H9 (cell line): ENCODE data around the gene TMEM271. TPM values are rescaled to one million over a fixed set of nuclear protein-coding genes. Genes with fewer than 3 reads are reported as not detected.
A peak's percentile ranks its signal among the peaks of the same experiment; 100 is the strongest.

ENCODE experiments used
- DNase-seq: peaks from one replicate; pipeline ENCODE4 v3.0.0-alpha.2; 2017
- H2AFZ ChIP-seq: one replicate; pipeline ENCODE4 v1.6.1; 2013; ENCODE audit warnings: mild to moderate bottlenecking, low read length, control low read depth, moderate library complexity
- H2AK5ac ChIP-seq: 2 replicates; pipeline ENCODE4 v1.6.1; 2013; ENCODE audit warnings: low read length, control low read depth, mixed read lengths; ENCODE audit not compliant: insufficient read length
- H2BK120ac ChIP-seq: one replicate; pipeline ENCODE4 v1.6.1; 2013; ENCODE audit warnings: low read depth, mild to moderate bottlenecking, low read length, control low read depth, inconsistent platforms; ENCODE audit not compliant: poor library complexity, severe bottlenecking
- H2BK12ac ChIP-seq: 2 replicates; pipeline ENCODE4 v1.6.1; 2013; ENCODE audit warnings: low read length, control low read depth, mixed read lengths, low read depth; ENCODE audit not compliant: insufficient read length
- H2BK15ac ChIP-seq: 2 replicates; pipeline ENCODE4 v1.6.1; 2013; ENCODE audit warnings: low read depth, low read length, control low read depth
- H2BK20ac ChIP-seq: one replicate; pipeline ENCODE4 v1.6.1; 2013; ENCODE audit warnings: low read depth, mild to moderate bottlenecking, low read length, control low read depth, inconsistent platforms; ENCODE audit not compliant: poor library complexity, severe bottlenecking
- H2BK5ac ChIP-seq: 2 replicates; pipeline ENCODE4 v1.6.1; 2013; ENCODE audit warnings: low read length, control low read depth, mixed read lengths; ENCODE audit not compliant: insufficient read length
- H3K14ac ChIP-seq: 2 replicates; pipeline ENCODE4 v1.6.1; 2013; ENCODE audit warnings: low read length, control low read depth; ENCODE audit not compliant: insufficient read depth
- H3K18ac ChIP-seq: 2 replicates; pipeline ENCODE4 v1.6.1; 2013; ENCODE audit warnings: low read depth, mild to moderate bottlenecking, mixed read lengths, low read length, control low read depth; ENCODE audit not compliant: insufficient read length
- H3K23ac ChIP-seq: 2 replicates; pipeline ENCODE4 v1.6.1; 2013; ENCODE audit warnings: low read length, control low read depth, mixed read lengths, low read depth; ENCODE audit not compliant: insufficient read length
- H3K23me2 ChIP-seq: 2 replicates; pipeline ENCODE4 v1.6.1; 2013; ENCODE audit warnings: low read depth, mild to moderate bottlenecking, mixed read lengths, low read length, control low read depth; ENCODE audit not compliant: insufficient read length, poor library complexity, severe bottlenecking
- H3K27ac ChIP-seq: 2 replicates; pipeline ENCODE4 v1.5.1; 2013; ENCODE audit warnings: low read length, control low read depth, mixed read lengths, low read depth; ENCODE audit not compliant: insufficient read length
- H3K27me3 ChIP-seq: 2 replicates; pipeline ENCODE4 v1.6.1; 2013; ENCODE audit warnings: low read length, control low read depth, inconsistent platforms; ENCODE audit not compliant: insufficient read depth
- H3K4ac ChIP-seq: 2 replicates; pipeline ENCODE4 v1.6.1; 2013; ENCODE audit warnings: low read depth, mild to moderate bottlenecking, control low read depth, inconsistent platforms, low read length, moderate library complexity
- H3K4me1 ChIP-seq: 2 replicates; pipeline ENCODE4 v1.6.1; 2013; ENCODE audit warnings: low read length, control low read depth, inconsistent platforms; ENCODE audit not compliant: insufficient read depth
- H3K4me2 ChIP-seq: 2 replicates; pipeline ENCODE4 v1.6.1; 2013; ENCODE audit warnings: low read length, control low read depth, mixed read lengths; ENCODE audit not compliant: insufficient read length, insufficient read depth
- H3K56ac ChIP-seq: 2 replicates; pipeline ENCODE4 v1.6.1; 2013; ENCODE audit warnings: low read depth, mild to moderate bottlenecking, mixed read lengths, low read length, control low read depth; ENCODE audit not compliant: insufficient read length
- H3K79me1 ChIP-seq: 2 replicates; pipeline ENCODE4 v1.6.1; 2013; ENCODE audit warnings: low read depth, mild to moderate bottlenecking, moderate library complexity, low read length, control low read depth, inconsistent platforms; ENCODE audit not compliant: insufficient read depth, poor library complexity, severe bottlenecking
- H3K79me2 ChIP-seq: 2 replicates; pipeline ENCODE4 v1.6.1; 2013; ENCODE audit warnings: low read length, control low read depth, inconsistent platforms; ENCODE audit not compliant: insufficient read depth
- H3K9ac ChIP-seq: 2 replicates; pipeline ENCODE4 v1.6.1; 2013; ENCODE audit warnings: low read length, control low read depth, mixed read lengths; ENCODE audit not compliant: insufficient read length; ENCODE audit errors: extremely low read depth
- H3K9me3 ChIP-seq: one replicate; pipeline ENCODE4 v1.6.1; 2013; ENCODE audit warnings: low read depth, low read length, inconsistent platforms; ENCODE audit not compliant: control insufficient read depth
- H3T11ph ChIP-seq: one replicate; pipeline ENCODE4 v1.6.1; 2013; ENCODE audit warnings: mild to moderate bottlenecking, low read length, control low read depth, inconsistent platforms
- H4K20me1 ChIP-seq: one replicate; pipeline ENCODE4 v1.6.1; 2013; ENCODE audit not compliant: control insufficient read depth, insufficient read length, insufficient read depth
- H4K5ac ChIP-seq: 2 replicates; pipeline ENCODE4 v1.6.1; 2013; ENCODE audit warnings: low read depth, mild to moderate bottlenecking, mixed read lengths, low read length, control low read depth; ENCODE audit not compliant: insufficient read length
- H4K8ac ChIP-seq: replicated peaks from 2 replicates; pipeline ENCODE4 v1.6.1; 2013; ENCODE audit warnings: low read length, control low read depth, mixed read lengths, low read depth; ENCODE audit not compliant: insufficient read length
- H4K91ac ChIP-seq: 2 replicates; pipeline ENCODE4 v1.6.1; 2013; ENCODE audit warnings: low read depth, mild to moderate bottlenecking, moderate library complexity, mixed read lengths, low read length, control low read depth; ENCODE audit not compliant: insufficient read length
- H3K27ac Mint-ChIP-seq, 3 experiments: 2 replicates in 2 of 3; 3 replicates in 1 of 3; pipeline ENCODE4 v1.8.0; 2020 to 2021; ENCODE audit warnings: mixed read lengths in 3 of 3, mild to moderate bottlenecking in 1 of 3, moderate library complexity in 1 of 3
- H3K27me3 Mint-ChIP-seq: 2 replicates; pipeline ENCODE4 v1.8.0; 2021; ENCODE audit warnings: low read depth, mild to moderate bottlenecking, moderate library complexity, mixed read lengths
- H3K36me3 Mint-ChIP-seq, 3 experiments: 2 replicates in 2 of 3; 3 replicates in 1 of 3; pipeline ENCODE4 v1.8.0; 2020 to 2021; ENCODE audit warnings: low read depth in 3 of 3, mixed read lengths in 3 of 3; ENCODE audit not compliant: insufficient read depth in 1 of 3
- H3K4me1 Mint-ChIP-seq, 2 experiments: 2 replicates each; pipeline ENCODE4 v1.8.0; 2020; ENCODE audit warnings: mixed read lengths in 2 of 2
- H3K4me3 Mint-ChIP-seq, 2 experiments: 2 replicates in 1 of 2; 3 replicates in 1 of 2; pipeline ENCODE4 v1.8.0; 2020 to 2021; ENCODE audit warnings: mild to moderate bottlenecking in 2 of 2, mixed read lengths in 2 of 2, moderate library complexity in 1 of 2
- H3K9me3 Mint-ChIP-seq, 2 experiments: 2 replicates in 1 of 2; 3 replicates in 1 of 2; pipeline ENCODE4 v1.8.0; 2020; ENCODE audit warnings: mild to moderate bottlenecking in 2 of 2, mixed read lengths in 2 of 2, moderate library complexity in 1 of 2
- CTCF ChIP-seq: fragments of 200-600 bp; sonication (generic); conservative IDR thresholded peaks from 3 replicates; pipeline ENCODE4 v1.8.0; 2021; ENCODE audit warnings: antibody characterized with exemption, mild to moderate bottlenecking
- WGBS: extraction: QIAGEN DNeasy Blood & Tissue Kit; methylation state at CpG from one replicate; pipeline ENCODE4 v1.1.7; 2013; ENCODE audit warnings: missing lambda C conversion rate, low lambda C conversion rate, mixed read lengths; ENCODE audit not compliant: insufficient read length; ENCODE audit errors: extremely low coverage; 5-methylcytosine and 5-hydroxymethylcytosine counted together
- total RNA-seq: library from RNA; stranded (reverse); gene quantifications from 2 replicates; pipeline ENCODE4 v1.2.1, GENCODE V29; 2021

Gene TMEM271
- total RNA-seq, 1 experiment from 2014 or later: 0.09 TPM

- Histone ChIP-seq H2BK12ac (no peak overlapping the region), H3K9ac (no peak overlapping the region), H3T11ph (no peak overlapping the region), H4K5ac (no peak overlapping the region), H2AK5ac (no peak overlapping the region), H2BK5ac (no peak overlapping the region), H2BK15ac (no peak overlapping the region), H2BK20ac (no peak overlapping the region), H3K4me1 (no peaks in the 10 kb centered on the region), H3K18ac (no peak overlapping the region), H3K4ac (no peak overlapping the region), H3K9me3 (no peaks in the 10 kb centered on the region), H4K20me1 (no peaks in the 10 kb centered on the region), H2AFZ (no peak overlapping the region), H3K23me2 (no peaks in the 10 kb centered on the region), H2BK120ac (no peak overlapping the region), H3K4me2 (no peak overlapping the region), H3K79me1 (no peaks in the 10 kb centered on the region), H3K56ac (no peak overlapping the region), H4K8ac (no peak overlapping the region), H3K23ac (no peak overlapping the region), H4K91ac (no peak overlapping the region), H3K27ac (no peak overlapping the region), H3K79me2 (no peaks in the 10 kb centered on the region; the same call in 1 of the 2 replicates), H3K14ac (peak overlapping the region; percentile 25; the same call in 1 of the 2 replicates), H3K27me3 (no peaks in the 10 kb centered on the region; the same call in 1 of the 2 replicates)
- Mint-ChIP-seq H3K27me3 (peaks cover 55% of the 10 kb centered on the region), H3K27ac (no peak overlapping the region), H3K4me1 (no peaks in the 10 kb centered on the region), H3K4me3 (no peak overlapping the region), H3K9me3 (peaks cover 4 to 5% of the 10 kb centered on the region in 2 experiments; a peak in 3 of 5 replicates), H3K36me3 (no peaks in the 10 kb centered on the region)
- no peak for TF ChIP-seq CTCF
- WGBS: no CpG with 5 or more reads among the region's 22 CpGs
- DNase-seq: no peak
Measured at GRCh38 chr4:612052-612748, 36.1 kb upstream of the TMEM271 start.
